Subcutaneous adipose tissue (tissue), 4 donors: ENCODE data around the gene DUOX2. TPM values are rescaled to one million over a fixed set of nuclear protein-coding genes. Genes with fewer than 3 reads are reported as not detected.

Source experiments
- total RNA-seq, 4 donors: library from RNA; depleted of rRNA; stranded (reverse); fragments of >200 nt; gene quantifications; one replicate each; pipeline ENCODE4 v1.1.0, GENCODE V29; 2016
- TF ChIP-seq, protein P1 (sequence below): fragments of 450-650 bp; IDR thresholded peaks from one replicate; pipeline ENCODE4 v1.5.1; 2016; ENCODE audit warnings: low read depth, mild to moderate bottlenecking, control low read depth, antibody characterized with exemption, moderate library complexity

The DUOX2 gene
- total RNA-seq, 4 donors from 2014 or later: under 0.01 to 0.22 (median under 0.01) TPM; not detected in 1

DNA sequence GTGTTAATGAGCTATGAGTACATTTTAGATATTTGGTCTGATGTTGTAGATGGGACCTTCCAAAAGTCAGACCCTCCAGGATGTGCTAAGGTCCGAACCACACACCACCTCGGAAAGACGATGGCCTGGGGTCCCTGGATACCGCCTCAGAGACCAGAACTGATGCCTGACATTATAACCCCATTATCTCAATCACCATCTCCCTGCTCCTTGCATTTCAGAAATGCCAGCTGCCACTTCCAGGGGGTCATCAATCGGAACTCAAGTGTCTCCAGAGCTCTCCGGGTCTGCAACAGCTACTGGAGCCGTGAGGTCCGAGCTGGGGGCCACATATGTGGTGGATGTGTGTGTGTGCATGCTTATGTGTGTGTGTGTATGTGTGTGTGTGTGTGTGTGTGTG is 23.7 kb upstream of the DUOX2 start:
- TF ChIP-seq, protein P1, sequence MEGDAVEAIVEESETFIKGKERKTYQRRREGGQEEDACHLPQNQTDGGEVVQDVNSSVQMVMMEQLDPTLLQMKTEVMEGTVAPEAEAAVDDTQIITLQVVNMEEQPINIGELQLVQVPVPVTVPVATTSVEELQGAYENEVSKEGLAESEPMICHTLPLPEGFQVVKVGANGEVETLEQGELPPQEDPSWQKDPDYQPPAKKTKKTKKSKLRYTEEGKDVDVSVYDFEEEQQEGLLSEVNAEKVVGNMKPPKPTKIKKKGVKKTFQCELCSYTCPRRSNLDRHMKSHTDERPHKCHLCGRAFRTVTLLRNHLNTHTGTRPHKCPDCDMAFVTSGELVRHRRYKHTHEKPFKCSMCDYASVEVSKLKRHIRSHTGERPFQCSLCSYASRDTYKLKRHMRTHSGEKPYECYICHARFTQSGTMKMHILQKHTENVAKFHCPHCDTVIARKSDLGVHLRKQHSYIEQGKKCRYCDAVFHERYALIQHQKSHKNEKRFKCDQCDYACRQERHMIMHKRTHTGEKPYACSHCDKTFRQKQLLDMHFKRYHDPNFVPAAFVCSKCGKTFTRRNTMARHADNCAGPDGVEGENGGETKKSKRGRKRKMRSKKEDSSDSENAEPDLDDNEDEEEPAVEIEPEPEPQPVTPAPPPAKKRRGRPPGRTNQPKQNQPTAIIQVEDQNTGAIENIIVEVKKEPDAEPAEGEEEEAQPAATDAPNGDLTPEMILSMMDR: no peak

DNA sequence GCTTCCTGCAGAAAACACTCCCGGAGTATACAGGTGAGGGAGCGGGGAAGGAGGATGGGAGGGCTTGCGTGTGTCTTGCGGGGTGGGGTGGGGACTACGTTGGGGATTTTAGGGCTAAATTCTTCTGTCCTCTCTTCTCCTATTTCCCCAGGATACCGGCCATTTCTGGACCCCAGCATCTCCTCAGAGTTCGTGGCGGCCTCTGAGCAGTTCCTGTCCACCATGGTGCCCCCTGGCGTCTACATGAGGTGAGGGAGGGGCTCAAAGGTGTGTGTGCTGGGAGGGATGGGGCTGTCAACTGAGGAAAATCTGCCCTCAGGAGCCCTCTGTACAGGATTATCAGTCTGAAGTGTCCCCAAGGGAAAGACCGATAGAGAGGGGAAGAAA is 22.4 kb upstream of the DUOX2 start:
- TF ChIP-seq, protein P1: no peak

DNA sequence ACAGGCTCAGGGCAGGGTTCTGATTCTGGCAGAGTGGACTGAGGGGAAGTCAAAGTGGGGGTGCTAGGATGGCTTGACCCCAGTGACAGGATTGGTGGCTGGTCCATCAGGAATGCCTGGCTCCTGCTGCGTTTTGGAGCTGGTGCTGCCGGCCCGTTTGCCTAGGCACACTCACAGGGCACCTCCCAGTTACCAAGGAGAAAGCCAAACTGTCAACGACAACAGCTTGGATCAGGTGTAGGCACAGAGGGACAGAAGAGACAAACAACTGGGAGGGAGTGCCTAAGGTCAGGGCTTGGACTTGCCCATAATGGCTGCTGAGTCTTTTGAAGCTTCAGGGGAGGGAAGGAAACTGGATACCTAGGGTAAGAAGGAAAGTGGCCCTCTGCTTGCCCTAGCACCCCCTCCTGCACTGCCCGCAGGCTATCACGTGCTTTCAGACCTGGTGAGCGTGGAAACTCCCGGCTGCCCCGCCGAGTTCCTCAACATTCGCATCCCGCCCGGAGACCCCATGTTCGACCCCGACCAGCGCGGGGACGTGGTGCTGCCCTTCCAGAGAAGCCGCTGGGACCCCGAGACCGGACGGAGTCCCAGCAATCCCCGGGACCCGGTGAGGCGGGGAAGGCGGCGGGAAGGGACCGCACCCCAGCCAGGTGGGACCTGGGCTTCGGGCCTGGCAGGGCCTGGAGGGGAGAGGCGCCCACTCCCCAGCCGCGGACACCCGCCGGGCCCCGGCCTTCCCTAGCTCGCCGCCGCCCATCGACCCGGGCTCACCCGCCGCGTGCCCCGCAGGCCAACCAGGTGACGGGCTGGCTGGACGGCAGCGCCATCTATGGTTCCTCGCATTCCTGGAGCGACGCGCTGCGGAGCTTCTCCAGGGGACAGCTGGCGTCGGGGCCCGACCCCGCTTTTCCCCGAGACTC is 21.0 kb upstream of the DUOX2 start:
- TF ChIP-seq, protein P1: no peak

DNA sequence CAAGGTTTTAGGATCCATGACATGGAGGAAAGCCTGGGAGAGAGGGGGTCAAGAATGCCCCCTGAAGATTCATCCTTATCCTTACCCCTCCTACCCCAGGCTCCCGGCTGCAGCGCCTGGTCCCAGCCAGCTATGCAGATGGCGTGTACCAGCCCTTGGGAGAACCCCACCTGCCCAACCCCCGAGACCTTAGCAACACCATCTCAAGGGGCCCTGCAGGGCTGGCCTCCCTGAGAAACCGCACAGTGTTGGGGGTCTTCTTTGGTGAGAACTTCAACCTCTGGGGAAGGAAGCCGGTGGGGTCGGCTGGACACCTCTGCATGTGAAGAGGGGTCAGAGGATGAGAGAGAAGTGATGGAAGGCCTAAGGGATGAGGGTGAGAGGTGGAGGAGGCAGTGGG is 20.1 kb upstream of the DUOX2 start:
- TF ChIP-seq, protein P1: no peak

DNA sequence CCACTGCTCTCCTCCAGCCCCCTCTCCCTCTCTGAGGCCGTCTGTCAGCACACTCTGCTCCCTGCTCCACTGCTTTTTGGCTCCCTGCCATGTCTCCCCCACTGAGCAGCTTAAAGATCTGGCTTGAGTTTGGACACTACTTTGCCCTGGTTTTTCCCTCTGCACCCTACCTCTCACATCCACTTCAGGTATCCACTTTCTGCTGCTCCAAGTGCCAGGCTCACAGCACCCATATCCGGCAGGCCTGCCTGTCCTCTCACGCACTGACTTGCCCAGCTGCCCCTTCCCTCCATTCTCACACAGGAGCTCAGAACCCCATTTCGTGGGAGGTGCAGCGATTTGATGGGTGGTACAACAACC is 19.6 kb upstream of the DUOX2 start:
- TF ChIP-seq, protein P1: no peak

DNA sequence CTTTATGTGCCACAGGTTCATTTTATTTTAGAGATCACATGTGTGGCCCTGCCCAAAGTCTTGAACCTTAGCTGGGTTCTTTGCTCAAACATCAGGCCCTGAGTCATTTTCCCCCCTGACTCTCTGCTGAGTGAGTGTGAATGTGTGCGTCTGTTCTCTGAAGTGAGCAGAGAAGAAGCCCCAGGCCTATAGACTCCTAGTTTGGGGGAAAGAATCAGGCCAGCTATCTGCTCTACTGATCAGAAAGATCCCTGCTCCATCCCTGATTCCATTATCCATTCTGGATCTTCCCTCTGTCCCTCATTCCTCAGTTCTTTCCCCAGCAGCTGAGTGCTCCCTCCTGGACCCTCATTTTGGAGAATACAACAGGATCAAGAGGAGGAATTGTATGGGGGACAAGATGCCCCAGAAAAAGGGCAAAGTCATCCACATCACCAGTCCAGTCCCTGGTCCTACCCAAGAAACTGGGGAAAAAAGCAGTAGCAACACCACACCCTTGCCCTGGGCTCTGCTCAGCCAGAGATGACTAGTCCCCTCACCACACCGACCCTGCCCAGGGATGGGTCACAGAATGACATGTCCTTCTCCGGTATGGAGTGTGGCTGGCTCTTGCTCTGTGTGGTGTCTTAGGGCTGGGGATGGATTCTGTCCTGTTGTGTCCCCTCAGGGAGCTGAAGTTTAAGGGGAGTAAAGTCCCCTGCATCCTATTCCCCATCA is 19.0 kb upstream of the DUOX2 start:
- TF ChIP-seq, protein P1: no peak

DNA sequence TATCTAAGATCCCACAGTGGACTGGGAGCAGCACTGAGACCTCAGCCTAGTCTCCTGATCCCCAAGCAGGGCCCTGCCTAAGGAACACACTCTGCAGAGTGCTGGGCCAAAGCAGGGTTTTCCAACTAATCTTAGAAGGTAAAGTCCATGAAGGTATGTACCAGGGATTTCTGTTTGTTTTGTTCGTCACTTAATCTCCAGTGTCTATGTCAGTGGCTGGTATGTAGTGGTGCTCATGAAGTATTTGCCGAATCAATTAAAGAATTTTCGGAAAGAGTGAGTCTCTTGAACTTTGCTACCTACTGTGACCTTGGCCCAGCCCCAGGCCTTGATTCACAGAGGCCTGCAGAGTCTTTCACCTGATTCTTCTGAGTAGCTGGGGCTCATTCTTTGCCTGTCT is 17.5 kb upstream of the DUOX2 start:
- TF ChIP-seq, protein P1: no peak
